Fibroblast of lung (primary cell): ENCODE measurements around the gene LTF. TPM values are rescaled to one million over a fixed set of nuclear protein-coding genes. Genes with fewer than 3 reads are reported as not detected.
A peak's percentile ranks its signal among the peaks of the same experiment; 100 is the strongest.

Experiments used
- DNase-seq, 2 donors: peaks; one replicate each; pipeline versions ENCODE4 v3.0.0 to v3.0.0-alpha.2; 2010; ENCODE audit warnings: low read depth in 2 of 2
- H2AFZ ChIP-seq: 2 replicates; pipeline ENCODE4 v1.5.1; 2012; ENCODE audit warnings: low read length, control low read depth, inconsistent platforms
- H3K27ac ChIP-seq: 2 replicates; pipeline ENCODE4 v1.5.1; 2011; ENCODE audit warnings: low read length, control low read depth; ENCODE audit not compliant: insufficient read depth
- H3K27me3 ChIP-seq: 2 replicates; pipeline ENCODE4 v1.5.1; 2011; ENCODE audit warnings: mild to moderate bottlenecking, low read length; ENCODE audit not compliant: control insufficient read depth, insufficient read depth
- H3K36me3 ChIP-seq: 2 replicates; pipeline ENCODE4 v1.5.1; 2011; ENCODE audit warnings: low read length; ENCODE audit not compliant: control insufficient read depth, insufficient read depth
- H3K4me1 ChIP-seq: 2 replicates; pipeline ENCODE4 v1.5.1; 2011; ENCODE audit warnings: low read length; ENCODE audit not compliant: control insufficient read depth, insufficient read depth; ENCODE audit errors: extremely low read depth
- H3K4me2 ChIP-seq: 2 replicates; pipeline ENCODE4 v1.5.1; 2011; ENCODE audit warnings: low read length, control low read depth; ENCODE audit not compliant: insufficient read depth; ENCODE audit errors: extremely low read depth
- H3K4me3 ChIP-seq, 4 experiments: fragments of 200-600 bp in 1 of 4; sonication (generic) in 1 of 4; replicated peaks in 1 of 4; 2 replicates each; pipeline ENCODE4 v1.5.1; 2011 to 2016; ENCODE audit warnings: low read length in 4 of 4, low read depth in 3 of 4, mild to moderate bottlenecking in 3 of 4, control low read depth in 2 of 4, inconsistent platforms in 1 of 4, mixed read lengths in 1 of 4; ENCODE audit not compliant: insufficient read depth in 1 of 4; ENCODE audit errors: control extremely low read depth in 1 of 4
- H3K79me2 ChIP-seq: 2 replicates; pipeline ENCODE4 v1.5.1; 2012; ENCODE audit warnings: mild to moderate bottlenecking, low read length, inconsistent platforms; ENCODE audit not compliant: control insufficient read depth, insufficient read depth
- H3K9ac ChIP-seq: 2 replicates; pipeline ENCODE4 v1.5.1; 2011; ENCODE audit warnings: mild to moderate bottlenecking, low read length, control low read depth; ENCODE audit not compliant: insufficient read depth
- H3K9me3 ChIP-seq: 2 replicates; pipeline ENCODE4 v1.5.1; 2012; ENCODE audit warnings: low read depth, low read length; ENCODE audit not compliant: control insufficient read depth, insufficient read depth
- H4K20me1 ChIP-seq: 2 replicates; pipeline ENCODE4 v1.5.1; 2011; ENCODE audit warnings: low read length; ENCODE audit not compliant: control insufficient read depth, insufficient read depth; ENCODE audit errors: extremely low read depth
- EZH2 ChIP-seq: IDR thresholded peaks from 2 replicates; pipeline ENCODE4 v1.5.1; 2012; ENCODE audit warnings: low read length, control low read depth, mild to moderate bottlenecking; ENCODE audit errors: missing control alignments
- polyA plus RNA-seq, 2 donors: library from polyadenylated mRNA; depleted of rRNA in 1 of 2; stranded (reverse) in 1 of 2; unstranded in 1 of 2; fragments of >200 nt; gene quantifications; 2 replicates each; pipeline ENCODE4 v1.2.1, GENCODE V29; 2011 to 2012; ENCODE audit warnings: missing spikeins in 1 of 2
- total RNA-seq: library from RNA; depleted of rRNA; stranded (reverse); fragments of >200 nt; gene quantifications from 2 replicates; pipeline ENCODE4 v1.2.1, GENCODE V29; 2014
- TF ChIP-seq, protein P1 (sequence below), 2 donors: IDR thresholded peaks in 1 of 2; conservative IDR thresholded peaks in 1 of 2; 1 replicate in 1 of 2; 2 replicates in 1 of 2; pipeline ENCODE4 v1.5.1; 2011 to 2012; ENCODE audit warnings: low read length in 2 of 2, control low read depth in 1 of 2, inconsistent platforms in 1 of 2, low read depth in 1 of 2, mild to moderate bottlenecking in 1 of 2

The LTF gene
- total and polyA plus RNA-seq, 2 donors (not counting 1 experiment from before 2014, with no cell fraction given) = not detected

DNA sequence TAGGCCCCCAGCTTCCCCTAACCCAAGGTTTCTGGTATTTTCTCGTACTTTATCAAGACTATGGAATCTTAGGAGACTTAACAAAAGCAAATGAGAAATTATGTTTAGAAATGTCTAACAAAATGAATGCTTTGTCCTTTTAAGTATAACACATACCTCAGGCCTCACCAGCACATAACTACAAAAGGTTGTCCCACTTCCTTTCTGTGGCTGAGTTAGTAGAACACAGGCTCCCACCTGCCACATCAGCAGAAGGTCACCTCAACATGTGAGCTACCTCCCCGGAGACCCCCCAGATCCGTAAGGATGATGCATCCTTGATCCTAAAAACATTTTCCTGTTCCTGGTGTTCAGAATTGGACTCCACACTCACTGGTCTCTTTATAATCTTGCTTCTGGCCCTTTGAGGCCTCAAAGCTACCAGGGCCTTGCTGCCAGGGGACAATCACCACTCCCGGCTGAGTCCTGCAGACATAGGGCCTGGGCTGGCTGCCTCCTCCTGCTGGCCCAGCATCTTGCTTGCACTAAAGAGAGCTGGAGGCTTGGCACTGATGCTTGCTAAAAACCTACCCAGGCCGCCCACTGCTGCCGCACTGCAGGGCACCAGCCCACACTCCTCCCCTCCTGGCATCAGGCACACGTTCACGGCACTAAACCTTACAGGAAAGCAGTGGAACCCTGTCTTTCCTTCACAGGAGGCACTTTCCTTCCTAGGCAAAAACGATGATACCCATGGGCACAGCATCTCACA lies 54.8 kb downstream of the LTF start:
- Histone ChIP-seq H3K9me3 (no peaks in the 10 kb centered on the region), H3K27me3 (no peaks in the 10 kb centered on the region), H4K20me1 (no peaks in the 10 kb centered on the region), H3K4me2 (no peak overlapping the region), H3K36me3 (no peaks in the 10 kb centered on the region), H3K9ac (no peak overlapping the region), H3K27ac (no peak overlapping the region), H3K79me2 (no peaks in the 10 kb centered on the region), H2AFZ (no peak overlapping the region), H3K4me1 (peaks cover 21% of the 10 kb centered on the region), H3K4me3 (no peak overlapping the region)
- DNase-seq = no peak
- no peak for TF ChIP-seq EZH2
- TF ChIP-seq, protein P1, sequence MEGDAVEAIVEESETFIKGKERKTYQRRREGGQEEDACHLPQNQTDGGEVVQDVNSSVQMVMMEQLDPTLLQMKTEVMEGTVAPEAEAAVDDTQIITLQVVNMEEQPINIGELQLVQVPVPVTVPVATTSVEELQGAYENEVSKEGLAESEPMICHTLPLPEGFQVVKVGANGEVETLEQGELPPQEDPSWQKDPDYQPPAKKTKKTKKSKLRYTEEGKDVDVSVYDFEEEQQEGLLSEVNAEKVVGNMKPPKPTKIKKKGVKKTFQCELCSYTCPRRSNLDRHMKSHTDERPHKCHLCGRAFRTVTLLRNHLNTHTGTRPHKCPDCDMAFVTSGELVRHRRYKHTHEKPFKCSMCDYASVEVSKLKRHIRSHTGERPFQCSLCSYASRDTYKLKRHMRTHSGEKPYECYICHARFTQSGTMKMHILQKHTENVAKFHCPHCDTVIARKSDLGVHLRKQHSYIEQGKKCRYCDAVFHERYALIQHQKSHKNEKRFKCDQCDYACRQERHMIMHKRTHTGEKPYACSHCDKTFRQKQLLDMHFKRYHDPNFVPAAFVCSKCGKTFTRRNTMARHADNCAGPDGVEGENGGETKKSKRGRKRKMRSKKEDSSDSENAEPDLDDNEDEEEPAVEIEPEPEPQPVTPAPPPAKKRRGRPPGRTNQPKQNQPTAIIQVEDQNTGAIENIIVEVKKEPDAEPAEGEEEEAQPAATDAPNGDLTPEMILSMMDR (conservative IDR thresholded peaks at IDR 0.05 in 1 of 2, IDR thresholded peaks at IDR 0.05 in 1 of 2; ENCODE audit: low read depth in 1 of 2, low read length in 2 of 2) = no peak

DNA sequence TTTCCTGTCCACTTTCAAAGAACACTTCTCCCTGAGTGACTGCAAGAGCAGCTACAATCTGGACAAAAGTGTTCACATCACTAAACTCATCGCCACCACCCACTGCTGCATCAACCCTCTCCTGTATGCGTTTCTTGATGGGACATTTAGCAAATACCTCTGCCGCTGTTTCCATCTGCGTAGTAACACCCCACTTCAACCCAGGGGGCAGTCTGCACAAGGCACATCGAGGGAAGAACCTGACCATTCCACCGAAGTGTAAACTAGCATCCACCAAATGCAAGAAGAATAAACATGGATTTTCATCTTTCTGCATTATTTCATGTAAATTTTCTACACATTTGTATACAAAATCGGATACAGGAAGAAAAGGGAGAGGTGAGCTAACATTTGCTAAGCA lies 55.9 kb downstream of the LTF start:
- no peak overlapping the region for H3K4me2 ChIP-seq

DNA sequence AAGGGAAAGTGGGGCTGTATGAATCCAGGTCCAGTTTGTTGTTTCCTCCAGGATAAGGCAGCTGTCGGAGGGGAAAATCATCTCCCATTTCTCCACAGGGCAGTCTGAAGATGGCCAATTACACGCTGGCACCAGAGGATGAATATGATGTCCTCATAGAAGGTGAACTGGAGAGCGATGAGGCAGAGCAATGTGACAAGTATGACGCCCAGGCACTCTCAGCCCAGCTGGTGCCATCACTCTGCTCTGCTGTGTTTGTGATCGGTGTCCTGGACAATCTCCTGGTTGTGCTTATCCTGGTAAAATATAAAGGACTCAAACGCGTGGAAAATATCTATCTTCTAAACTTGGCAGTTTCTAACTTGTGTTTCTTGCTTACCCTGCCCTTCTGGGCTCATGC lies 56.7 kb downstream of the LTF start:
- peaks cover 21% of the 10 kb centered on the region for H3K4me1 ChIP-seq
- H3K9me3 ChIP-seq = no peaks in the 10 kb centered on the region
- TF ChIP-seq EZH2 = no peak
- TF ChIP-seq, protein P1 (conservative IDR thresholded peaks at IDR 0.05 in 1 of 2, IDR thresholded peaks at IDR 0.05 in 1 of 2; ENCODE audit: low read depth in 1 of 2, low read length in 2 of 2) = no peak
- H3K4me3 ChIP-seq = no peak overlapping the region
- H3K27ac ChIP-seq = peak overlapping the region; percentile 40
- no peak for DNase-seq
- no peaks in the 10 kb centered on the region for H4K20me1 ChIP-seq
- no peaks in the 10 kb centered on the region for H3K79me2 ChIP-seq
- no peaks in the 10 kb centered on the region for H3K27me3 ChIP-seq
- peak overlapping the region; percentile 62 for H2AFZ ChIP-seq
- H3K4me2 ChIP-seq = peak overlapping the region; percentile 75
- H3K36me3 ChIP-seq = no peaks in the 10 kb centered on the region
- H3K9ac ChIP-seq = peak overlapping the region; percentile 20

More for the DNA sequence above, 55.9 kb downstream of the LTF start:
- Histone ChIP-seq H4K20me1 (no peaks in the 10 kb centered on the region), H3K9ac (no peak overlapping the region), H2AFZ (no peak overlapping the region), H3K27ac (no peak overlapping the region), H3K4me3 (no peak overlapping the region), H3K27me3 (no peaks in the 10 kb centered on the region), H3K9me3 (no peaks in the 10 kb centered on the region), H3K4me1 (peaks cover 21% of the 10 kb centered on the region), H3K79me2 (no peaks in the 10 kb centered on the region), H3K36me3 (no peaks in the 10 kb centered on the region)
- DNase-seq = no peak
- TF ChIP-seq, protein P1 (conservative IDR thresholded peaks at IDR 0.05 in 1 of 2, IDR thresholded peaks at IDR 0.05 in 1 of 2; ENCODE audit: low read depth in 1 of 2, low read length in 2 of 2) = no peak
- TF ChIP-seq EZH2 = no peak
